Measurements from ENCODE around the gene LAMTOR1. TPM values are rescaled to one million over a fixed set of nuclear protein-coding genes. Genes with fewer than 3 reads are reported as not detected.
A peak's percentile ranks its signal among the peaks of the same experiment; 100 is the strongest.

LAMTOR1 gene
- total RNA-seq, 1 donor from 2014 or later = 201 TPM

GRCh38 chr11:72078477-72078876, 24.6 kb downstream of the LAMTOR1 start:
- no peak for DNase-seq (ENCODE audit: low read depth)
- peak overlapping the region; percentile 89 for H3K4me3 ChIP-seq (ENCODE audit: low read depth, low read length)
- TF ChIP-seq CTCF (IDR thresholded peaks at IDR 0.05; ENCODE audit: insufficient read depth, low read length, poor library complexity, severe bottlenecking) = no peak
- H3K27me3 ChIP-seq (ENCODE audit: control insufficient read depth, insufficient read depth, low read length) = no peaks in the 10 kb centered on the region
- H3K36me3 ChIP-seq (ENCODE audit: control insufficient read depth, insufficient read depth, low read length) = no peaks in the 10 kb centered on the region

GRCh38 chr11:72075756-72076155, 27.3 kb downstream of the LAMTOR1 start:
- no peak for DNase-seq (ENCODE audit: low read depth)
- TF ChIP-seq CTCF (IDR thresholded peaks at IDR 0.05; ENCODE audit: insufficient read depth, low read length, poor library complexity, severe bottlenecking) = no peak
- Histone ChIP-seq H3K27me3 (ENCODE audit: control insufficient read depth, insufficient read depth, low read length) (no peaks in the 10 kb centered on the region), H3K36me3 (ENCODE audit: control insufficient read depth, insufficient read depth, low read length) (no peaks in the 10 kb centered on the region), H3K4me3 (ENCODE audit: low read depth, low read length) (no peak overlapping the region)

- peak; percentile 12 for TF ChIP-seq CTCF (IDR thresholded peaks at IDR 0.05; ENCODE audit: insufficient read depth, low read length, poor library complexity, severe bottlenecking)
- Histone ChIP-seq H3K36me3 (ENCODE audit: control insufficient read depth, insufficient read depth, low read length) (no peaks in the 10 kb centered on the region), H3K4me3 (ENCODE audit: low read depth, low read length) (no peak overlapping the region), H3K27me3 (ENCODE audit: control insufficient read depth, insufficient read depth, low read length) (no peaks in the 10 kb centered on the region)
- DNase-seq (ENCODE audit: low read depth) = no peak
Observed at GRCh38 chr11:72075109-72075508, 28.0 kb downstream of the LAMTOR1 start.

- no peak overlapping the region for H3K4me3 ChIP-seq (ENCODE audit: low read depth, low read length)
- peak; percentile 42 for DNase-seq (ENCODE audit: low read depth)
- TF ChIP-seq CTCF (IDR thresholded peaks at IDR 0.05; ENCODE audit: insufficient read depth, low read length, poor library complexity, severe bottlenecking) = no peak
- H3K36me3 ChIP-seq (ENCODE audit: control insufficient read depth, insufficient read depth, low read length) = peaks cover 1% of the 10 kb centered on the region
- no peaks in the 10 kb centered on the region for H3K27me3 ChIP-seq (ENCODE audit: control insufficient read depth, insufficient read depth, low read length)
Observed at GRCh38 chr11:72072348-72072747, 30.7 kb downstream of the LAMTOR1 start.

GRCh38 chr11:72070491-72070890, 32.6 kb downstream of the LAMTOR1 start:
- no peak for TF ChIP-seq CTCF (IDR thresholded peaks at IDR 0.05; ENCODE audit: insufficient read depth, low read length, poor library complexity, severe bottlenecking)
- H3K4me3 ChIP-seq (ENCODE audit: low read depth, low read length) = no peak overlapping the region
- H3K36me3 ChIP-seq (ENCODE audit: control insufficient read depth, insufficient read depth, low read length) = peaks cover 1% of the 10 kb centered on the region
- DNase-seq (ENCODE audit: low read depth) = no peak
- no peaks in the 10 kb centered on the region for H3K27me3 ChIP-seq (ENCODE audit: control insufficient read depth, insufficient read depth, low read length)

GRCh38 chr11:72069787-72070251, 33.3 kb downstream of the LAMTOR1 start:
- H3K27me3 ChIP-seq (ENCODE audit: control insufficient read depth, insufficient read depth, low read length) = no peaks in the 10 kb centered on the region
- TF ChIP-seq CTCF (IDR thresholded peaks at IDR 0.05; ENCODE audit: insufficient read depth, low read length, poor library complexity, severe bottlenecking) = no peak
- H3K36me3 ChIP-seq (ENCODE audit: control insufficient read depth, insufficient read depth, low read length) = peaks cover 1% of the 10 kb centered on the region
- DNase-seq (ENCODE audit: low read depth) = peak; percentile 86
- no peak overlapping the region for H3K4me3 ChIP-seq (ENCODE audit: low read depth, low read length)
